Measurements from ENCODE around the gene TERT.

DNA sequence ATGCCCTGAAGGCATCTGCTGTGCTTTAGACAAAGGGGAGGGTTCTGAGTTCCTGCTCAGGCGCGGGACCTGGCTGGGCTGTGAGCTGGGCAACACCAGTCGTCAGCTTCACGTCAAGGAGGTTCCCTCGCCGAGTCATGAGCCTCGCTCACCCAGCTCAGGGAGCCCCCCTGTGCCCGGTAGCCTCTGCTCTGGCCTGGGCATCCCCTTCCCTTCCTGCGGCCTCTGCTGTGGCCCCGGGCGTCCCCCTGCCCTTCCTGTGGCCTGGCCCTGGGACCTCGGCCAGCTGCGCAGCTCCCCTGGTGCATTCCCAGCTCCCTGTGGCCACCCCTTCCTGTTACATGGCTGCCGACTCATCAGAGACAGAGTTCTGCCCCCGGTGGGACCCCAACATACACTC, 29.8 kb downstream of the TERT start:
- TF ChIP-seq, protein P1, sequence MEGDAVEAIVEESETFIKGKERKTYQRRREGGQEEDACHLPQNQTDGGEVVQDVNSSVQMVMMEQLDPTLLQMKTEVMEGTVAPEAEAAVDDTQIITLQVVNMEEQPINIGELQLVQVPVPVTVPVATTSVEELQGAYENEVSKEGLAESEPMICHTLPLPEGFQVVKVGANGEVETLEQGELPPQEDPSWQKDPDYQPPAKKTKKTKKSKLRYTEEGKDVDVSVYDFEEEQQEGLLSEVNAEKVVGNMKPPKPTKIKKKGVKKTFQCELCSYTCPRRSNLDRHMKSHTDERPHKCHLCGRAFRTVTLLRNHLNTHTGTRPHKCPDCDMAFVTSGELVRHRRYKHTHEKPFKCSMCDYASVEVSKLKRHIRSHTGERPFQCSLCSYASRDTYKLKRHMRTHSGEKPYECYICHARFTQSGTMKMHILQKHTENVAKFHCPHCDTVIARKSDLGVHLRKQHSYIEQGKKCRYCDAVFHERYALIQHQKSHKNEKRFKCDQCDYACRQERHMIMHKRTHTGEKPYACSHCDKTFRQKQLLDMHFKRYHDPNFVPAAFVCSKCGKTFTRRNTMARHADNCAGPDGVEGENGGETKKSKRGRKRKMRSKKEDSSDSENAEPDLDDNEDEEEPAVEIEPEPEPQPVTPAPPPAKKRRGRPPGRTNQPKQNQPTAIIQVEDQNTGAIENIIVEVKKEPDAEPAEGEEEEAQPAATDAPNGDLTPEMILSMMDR (IDR thresholded peaks at IDR 0.05; ENCODE audit: borderline replicate concordance, extremely low read depth, low read length, poor library complexity, severe bottlenecking), result no peak
- no peak for TF ChIP-seq EZH2 (IDR thresholded peaks at IDR 0.05; ENCODE audit: borderline replicate concordance, low read depth, low read length, severe bottlenecking)
